ENCODE results near the gene SAMD7. TPM values are rescaled to one million over a fixed set of nuclear protein-coding genes. Genes with fewer than 3 reads are reported as not detected.

SAMD7 gene
- total RNA-seq, 1 donor from 2014 or later, result not detected

- Histone ChIP-seq H3K36me3 (ENCODE audit: control insufficient read depth, insufficient read depth, low read length) (no peaks in the 10 kb centered on the region), H3K27me3 (ENCODE audit: control insufficient read depth, insufficient read depth, low read length) (no peaks in the 10 kb centered on the region), H3K4me3 (ENCODE audit: low read depth, low read length) (no peak overlapping the region)
- TF ChIP-seq, protein P1, sequence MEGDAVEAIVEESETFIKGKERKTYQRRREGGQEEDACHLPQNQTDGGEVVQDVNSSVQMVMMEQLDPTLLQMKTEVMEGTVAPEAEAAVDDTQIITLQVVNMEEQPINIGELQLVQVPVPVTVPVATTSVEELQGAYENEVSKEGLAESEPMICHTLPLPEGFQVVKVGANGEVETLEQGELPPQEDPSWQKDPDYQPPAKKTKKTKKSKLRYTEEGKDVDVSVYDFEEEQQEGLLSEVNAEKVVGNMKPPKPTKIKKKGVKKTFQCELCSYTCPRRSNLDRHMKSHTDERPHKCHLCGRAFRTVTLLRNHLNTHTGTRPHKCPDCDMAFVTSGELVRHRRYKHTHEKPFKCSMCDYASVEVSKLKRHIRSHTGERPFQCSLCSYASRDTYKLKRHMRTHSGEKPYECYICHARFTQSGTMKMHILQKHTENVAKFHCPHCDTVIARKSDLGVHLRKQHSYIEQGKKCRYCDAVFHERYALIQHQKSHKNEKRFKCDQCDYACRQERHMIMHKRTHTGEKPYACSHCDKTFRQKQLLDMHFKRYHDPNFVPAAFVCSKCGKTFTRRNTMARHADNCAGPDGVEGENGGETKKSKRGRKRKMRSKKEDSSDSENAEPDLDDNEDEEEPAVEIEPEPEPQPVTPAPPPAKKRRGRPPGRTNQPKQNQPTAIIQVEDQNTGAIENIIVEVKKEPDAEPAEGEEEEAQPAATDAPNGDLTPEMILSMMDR (IDR thresholded peaks at IDR 0.05; ENCODE audit: insufficient read depth, low read length, poor library complexity, severe bottlenecking), result no peak
- DNase-seq (ENCODE audit: low read depth), result no peak
These were observed 43.7 kb upstream of the SAMD7 start for GRCh38 chr3:169867584-169868210.

DNA sequence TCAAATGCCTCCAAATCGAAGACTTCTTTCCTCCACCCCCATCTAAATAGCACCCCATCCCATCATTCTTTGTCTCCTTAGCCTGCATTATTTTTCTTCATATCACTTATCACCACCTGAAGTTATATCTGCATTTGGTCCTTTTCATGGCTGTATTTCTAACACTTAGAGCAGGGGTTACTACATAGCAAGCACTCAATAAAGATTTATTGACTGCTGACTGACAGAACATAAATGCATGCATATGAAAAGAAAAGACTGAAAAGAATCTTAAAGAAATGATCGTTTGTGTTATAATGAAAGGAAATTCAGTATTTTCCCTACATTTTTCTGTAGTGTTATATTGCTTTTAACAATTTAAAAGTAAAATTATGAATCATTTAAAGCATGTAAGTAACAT, 43.0 kb upstream of the SAMD7 start:
- Histone ChIP-seq H3K27me3 (ENCODE audit: control insufficient read depth, insufficient read depth, low read length) (no peaks in the 10 kb centered on the region), H3K36me3 (ENCODE audit: control insufficient read depth, insufficient read depth, low read length) (no peaks in the 10 kb centered on the region), H3K4me3 (ENCODE audit: low read depth, low read length) (no peak overlapping the region)
- TF ChIP-seq, protein P1 (IDR thresholded peaks at IDR 0.05; ENCODE audit: insufficient read depth, low read length, poor library complexity, severe bottlenecking), result no peak
- DNase-seq (ENCODE audit: low read depth), result no peak

- Histone ChIP-seq H3K4me3 (ENCODE audit: low read depth, low read length) (no peak within 1 kb of the TSS), H3K27me3 (ENCODE audit: control insufficient read depth, insufficient read depth, low read length) (no peaks in the 10 kb centered on the region), H3K36me3 (ENCODE audit: control insufficient read depth, insufficient read depth, low read length) (no peaks in the 10 kb centered on the region)
- TF ChIP-seq, protein P1 (IDR thresholded peaks at IDR 0.05; ENCODE audit: insufficient read depth, low read length, poor library complexity, severe bottlenecking), result no peak
- peak; percentile 50 for DNase-seq (ENCODE audit: low read depth)
These were observed 41.7 kb upstream of the SAMD7 start, which contains the start of gene LRRC31 for GRCh38 chr3:169869484-169870220. Gene LRRC31 (minus strand): TSS chr3:169869935. CDS start chr3:169869807, 128 bp downstream.

GRCh38 chr3:169871129-169871886, 40.1 kb upstream of the SAMD7 start:
- H3K4me3 ChIP-seq (ENCODE audit: low read depth, low read length), result no peak overlapping the region
- H3K27me3 ChIP-seq (ENCODE audit: control insufficient read depth, insufficient read depth, low read length), result no peaks in the 10 kb centered on the region
- no peaks in the 10 kb centered on the region for H3K36me3 ChIP-seq (ENCODE audit: control insufficient read depth, insufficient read depth, low read length)
- TF ChIP-seq, protein P1 (IDR thresholded peaks at IDR 0.05; ENCODE audit: insufficient read depth, low read length, poor library complexity, severe bottlenecking), result no peak
- DNase-seq (ENCODE audit: low read depth), result no peak

GRCh38 chr3:169879013-169879557, 32.3 kb upstream of the SAMD7 start:
- no peak for DNase-seq (ENCODE audit: low read depth)
- H3K36me3 ChIP-seq (ENCODE audit: control insufficient read depth, insufficient read depth, low read length), result no peaks in the 10 kb centered on the region
- no peak overlapping the region for H3K4me3 ChIP-seq (ENCODE audit: low read depth, low read length)
- no peaks in the 10 kb centered on the region for H3K27me3 ChIP-seq (ENCODE audit: control insufficient read depth, insufficient read depth, low read length)
- TF ChIP-seq, protein P1 (IDR thresholded peaks at IDR 0.05; ENCODE audit: insufficient read depth, low read length, poor library complexity, severe bottlenecking), result no peak

Data from kidney epithelial cell (primary cell).